HG03558 (cell line): ENCODE data around the gene MPPE1.
"Not testable (repeated sequence)": the region's sequence is repeated elsewhere in the genome, so short reads cannot be mapped to it uniquely, and the experiment has no call there.

Source experiments
- ATAC-seq: cut with Tn5 transposase; IDR thresholded peaks from one replicate; pipeline ENCODE4 v1.9.1; 2021; ENCODE audit warnings: moderate number of reproducible peaks; ENCODE audit not compliant: unreplicated experiment; ENCODE audit errors: extremely low read depth

The MPPE1 gene

GRCh38 chr18:11861583-11862288, 46.4 kb downstream of the MPPE1 start:
- ATAC-seq = no peak

GRCh38 chr18:11860594-11861450, 47.3 kb downstream of the MPPE1 start:
- no peak for ATAC-seq

DNA sequence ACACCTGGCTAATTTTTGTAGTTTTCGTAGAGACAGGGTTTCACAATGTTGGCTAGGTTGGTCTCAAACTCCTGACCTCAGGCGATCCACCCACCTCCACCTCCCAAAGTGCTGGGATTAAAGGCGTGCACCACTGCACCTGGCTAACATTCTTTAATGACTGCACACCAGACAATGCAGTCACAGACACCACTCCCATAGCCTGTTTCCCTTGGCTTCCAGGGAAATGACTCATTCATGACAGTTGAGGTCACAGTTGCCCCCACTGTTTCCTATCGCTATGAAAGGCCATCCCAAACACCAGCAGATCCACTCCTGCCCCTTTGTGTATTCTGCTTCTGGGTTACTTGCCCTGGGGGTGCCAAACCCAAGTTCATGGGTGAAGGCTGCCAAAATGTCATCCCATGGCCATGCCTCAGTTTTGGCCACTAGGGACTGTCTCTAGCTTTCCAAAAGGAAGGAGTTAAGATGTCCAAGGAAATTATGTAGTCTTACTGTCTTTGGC, 48.2 kb downstream of the MPPE1 start:
- no peak for ATAC-seq

- ATAC-seq = no peak
Measured at GRCh38 chr18:11859282-11859830, 48.8 kb downstream of the MPPE1 start.

GRCh38 chr18:11857177-11857887, 50.8 kb downstream of the MPPE1 start:
- ATAC-seq = no peak

DNA sequence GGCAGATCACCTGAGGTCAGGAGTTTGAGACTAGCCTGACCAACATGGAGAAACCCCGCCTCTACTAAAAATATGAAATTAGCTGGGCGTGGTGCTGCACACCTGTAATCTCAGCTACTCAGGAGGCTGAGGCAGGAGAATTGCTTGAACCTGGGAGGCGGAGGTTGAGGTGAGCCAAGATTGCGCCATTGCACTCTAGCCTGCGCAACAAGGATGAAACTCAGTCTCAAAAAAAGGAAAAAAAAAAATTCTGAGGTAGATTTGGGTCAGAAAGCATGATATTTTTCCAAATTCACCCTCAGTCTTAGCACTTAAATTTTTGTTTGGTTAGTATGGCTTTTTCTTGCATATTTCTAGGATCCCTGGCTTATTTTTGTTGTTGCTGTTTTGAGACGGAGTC, 53.6 kb downstream of the MPPE1 start:
- ATAC-seq = not testable (repeated sequence)

GRCh38 chr18:11851806-11852337, 56.2 kb downstream of the MPPE1 start:
- no peak for ATAC-seq

- peak; percentile 52 for ATAC-seq
Measured at GRCh38 chr18:11851146-11851805, 56.8 kb downstream of the MPPE1 start, which contains the start of gene CHMP1B. CHMP1B (plus strand) TSS chr18:11851413; CDS start chr18:11851512, 99 bp downstream.

DNA sequence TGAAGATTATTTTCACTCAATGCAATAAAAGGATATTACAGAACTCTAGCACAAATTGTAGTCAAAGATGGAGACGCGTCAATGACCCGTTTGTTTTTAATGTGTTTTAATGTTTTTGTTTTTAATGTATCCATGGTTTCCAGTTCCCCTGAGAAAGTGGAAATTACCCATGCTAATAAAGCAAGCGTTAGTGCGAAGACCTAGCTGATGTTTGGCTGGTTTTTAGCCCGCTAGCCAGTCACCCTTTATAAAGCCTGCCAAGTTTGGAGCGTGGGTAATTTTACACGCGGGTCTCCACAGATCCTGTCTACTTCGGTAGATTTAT, 57.3 kb downstream of the MPPE1 start:
- ATAC-seq = peak; percentile 21

GRCh38 chr18:11849841-11850634, 58.1 kb downstream of the MPPE1 start:
- no peak for ATAC-seq

DNA sequence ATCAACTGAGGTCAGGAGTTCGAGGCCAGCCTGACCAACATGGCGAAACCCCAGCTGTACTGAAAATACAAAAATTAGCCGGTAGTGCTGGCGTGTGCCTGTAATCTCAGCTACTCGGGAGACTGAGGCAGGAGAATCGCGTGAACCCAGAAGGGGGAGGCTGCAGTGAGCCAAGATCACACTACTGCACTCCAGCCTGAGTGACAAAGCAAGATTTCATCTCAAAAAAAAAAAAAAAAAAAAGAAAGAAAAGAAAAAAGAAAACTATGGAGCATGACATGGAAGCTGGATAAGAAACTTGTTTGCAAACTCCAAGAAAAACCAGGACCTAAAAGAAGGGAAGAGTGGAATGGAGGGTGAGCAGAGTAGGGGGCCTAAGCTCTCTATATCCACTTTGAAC, 58.8 kb downstream of the MPPE1 start:
- no peak for ATAC-seq

GRCh38 chr18:11847811-11848210, 60.3 kb downstream of the MPPE1 start:
- ATAC-seq = no peak

DNA sequence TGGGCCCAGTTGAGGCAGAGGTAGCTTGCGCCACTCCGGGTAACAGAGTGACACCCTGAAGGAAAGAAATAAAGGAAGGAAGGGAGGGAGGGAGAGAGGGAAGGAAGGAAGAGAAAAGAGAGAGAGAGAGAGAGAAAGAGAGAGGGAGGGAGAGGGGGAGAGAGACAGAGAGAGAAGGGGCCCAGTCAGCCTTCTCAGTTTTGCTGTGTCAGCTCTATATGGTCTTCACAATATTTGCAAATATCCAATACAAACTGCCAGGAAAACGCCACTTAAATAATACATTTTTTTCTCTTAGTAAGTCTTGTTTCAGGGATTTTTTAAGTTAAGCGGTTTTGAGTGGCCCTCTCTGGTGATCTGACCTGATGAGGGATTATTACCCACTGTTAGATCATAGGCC, 62.5 kb downstream of the MPPE1 start:
- no peak for ATAC-seq

DNA sequence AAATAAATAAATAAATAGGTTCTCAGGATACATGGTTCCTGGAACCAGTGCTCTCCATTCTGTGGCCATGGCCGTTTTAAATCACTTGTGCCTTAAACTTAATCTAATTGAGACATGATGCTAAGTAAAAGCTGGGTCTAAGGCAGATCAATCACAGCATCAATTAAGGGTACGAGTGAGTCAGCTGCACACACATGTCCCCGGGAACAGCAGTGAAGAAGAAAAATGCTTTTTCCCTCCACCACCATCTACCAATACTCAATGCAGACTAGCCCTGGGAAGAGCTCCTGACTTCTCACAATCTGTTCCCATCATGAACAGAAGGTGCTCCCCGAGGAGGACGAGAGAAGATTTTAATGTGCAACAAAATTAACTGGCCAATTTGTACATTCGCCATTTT, 63.7 kb downstream of the MPPE1 start:
- ATAC-seq = no peak

- ATAC-seq = no peak
Measured at GRCh38 chr18:11842562-11842961, 65.6 kb downstream of the MPPE1 start.

GRCh38 chr18:11840493-11840892, 67.6 kb downstream of the MPPE1 start:
- ATAC-seq = no peak

GRCh38 chr18:11839556-11839955, 68.6 kb downstream of the MPPE1 start:
- no peak for ATAC-seq

DNA sequence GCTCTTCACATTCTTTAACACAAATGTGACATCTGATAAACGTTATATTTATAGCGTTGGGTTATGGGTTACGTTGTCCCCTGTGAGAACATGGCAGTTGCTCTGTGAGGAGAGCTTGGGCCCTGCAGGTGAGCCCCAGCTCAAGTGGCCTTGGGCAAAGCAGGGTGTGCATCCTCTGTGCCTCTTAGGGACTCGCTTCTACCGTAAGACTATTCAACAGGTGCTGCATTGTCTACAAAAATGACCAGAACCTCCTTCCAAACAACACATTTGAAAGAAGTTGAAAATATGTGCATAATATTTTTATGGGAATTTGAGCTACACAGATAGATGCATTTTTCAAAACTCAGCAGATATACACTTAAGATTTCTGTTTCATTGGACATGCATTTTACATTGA, 73.3 kb downstream of the MPPE1 start:
- no peak for ATAC-seq
